PC-9 (cell line): ENCODE results near the gene FAM20C.
"Not testable (repeated sequence)": the region's sequence is repeated elsewhere in the genome, so short reads cannot be mapped to it uniquely, and the experiment has no call there.

Source experiments
- CTCF ChIP-seq: fragments of 200-600 bp; sonication (generic); conservative IDR thresholded peaks from 2 replicates; pipeline ENCODE4 v1.6.1; 2017; ENCODE audit warnings: mixed run types, antibody characterized with exemption, mild to moderate bottlenecking, moderate library complexity
- EZH2 ChIP-seq: fragments of 200-600 bp; sonication (generic); IDR thresholded peaks from 2 replicates; pipeline ENCODE4 v1.8.0; 2017; ENCODE audit warnings: antibody characterized with exemption, low read depth

GRCh38 chr7:297141-297540, 104.8 kb downstream of the FAM20C start:
- not testable (repeated sequence) for TF ChIP-seq CTCF, EZH2
